GM18498 (cell line): ENCODE measurements around the gene KCNH1.

Experiments
- ATAC-seq: cut with Tn5 transposase; IDR thresholded peaks from one replicate; pipeline ENCODE4 v1.9.1; 2021; ENCODE audit warnings: mild to moderate bottlenecking, moderate library complexity; ENCODE audit not compliant: unreplicated experiment

KCNH1 gene

GRCh38 chr1:210883821-210884220 is 250.1 kb downstream of the KCNH1 start:
- no peak for ATAC-seq

DNA sequence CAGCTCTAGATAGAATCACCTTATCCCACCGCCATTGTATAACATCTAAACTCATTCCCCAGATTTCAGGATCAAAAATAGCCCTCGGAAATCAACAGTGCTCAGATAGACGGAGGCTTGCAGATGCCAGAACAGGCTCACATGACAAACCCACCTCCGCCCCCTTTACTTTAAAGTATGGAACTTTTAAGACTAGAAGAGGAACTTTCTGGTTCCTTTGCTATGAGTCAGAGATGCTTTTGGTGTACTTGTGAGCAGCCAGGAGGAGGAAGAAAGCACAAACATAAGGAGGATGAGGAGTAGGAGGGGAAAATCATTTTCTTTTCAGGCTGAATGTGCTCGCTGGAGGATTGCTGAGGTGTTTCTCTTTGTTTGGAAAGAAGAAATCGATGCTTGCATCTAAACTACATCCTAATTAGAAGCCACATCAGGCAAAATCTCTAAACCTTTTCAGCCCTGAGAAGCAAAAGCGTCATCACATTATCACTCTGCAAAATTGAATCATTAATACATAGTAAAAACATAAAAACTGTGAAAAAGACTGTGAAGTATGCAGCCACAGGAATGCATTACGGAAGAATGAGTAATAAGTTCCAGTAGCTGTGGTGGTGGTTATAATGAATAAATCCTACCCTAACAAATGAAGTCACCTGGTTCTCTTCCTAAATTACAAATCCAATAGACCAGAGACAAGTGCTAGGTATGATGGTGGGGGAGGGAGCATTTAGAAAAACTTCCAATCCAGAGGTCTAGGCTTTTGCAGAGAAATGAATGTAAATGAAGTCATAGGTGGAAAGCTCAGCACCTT is 251.3 kb downstream of the KCNH1 start:
- no peak for ATAC-seq

DNA sequence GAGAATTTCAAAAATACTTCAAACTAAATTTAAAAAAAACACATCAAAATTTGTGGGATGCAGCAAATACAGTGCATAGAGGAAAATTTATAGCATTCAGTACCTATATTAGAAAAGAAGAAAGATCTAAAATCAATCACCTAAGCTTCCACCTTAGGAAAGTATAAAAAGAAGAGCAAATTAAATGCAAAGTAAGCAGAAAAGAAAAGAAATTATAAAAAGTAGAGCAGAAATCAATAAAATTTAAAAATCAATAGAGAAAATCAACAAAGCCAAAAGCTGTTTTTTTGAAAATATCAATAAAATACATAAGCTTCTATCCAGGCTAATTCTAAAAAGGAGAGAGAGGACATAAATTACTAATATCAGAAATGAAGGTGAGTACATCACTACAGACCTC is 255.4 kb downstream of the KCNH1 start:
- ATAC-seq, result no peak

DNA sequence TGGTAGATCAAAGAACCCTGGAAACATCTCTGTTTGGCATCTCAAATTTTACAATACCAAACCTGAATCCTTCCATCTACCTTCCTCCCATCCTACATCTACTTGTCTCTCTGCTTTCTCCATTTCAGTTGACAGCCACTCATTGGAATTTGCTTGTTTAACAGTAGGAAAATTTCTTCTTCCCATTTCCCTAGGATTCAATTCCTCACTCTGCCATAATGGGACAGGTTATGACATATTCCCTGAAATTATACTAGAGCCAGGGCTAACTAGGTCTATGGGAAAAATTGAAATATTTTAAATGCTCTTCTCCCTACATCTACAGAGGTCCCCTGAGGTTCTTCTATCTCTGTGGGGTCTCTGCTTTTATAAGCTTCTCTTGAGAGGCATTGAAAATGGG is 257.7 kb downstream of the KCNH1 start:
- ATAC-seq, result no peak

DNA sequence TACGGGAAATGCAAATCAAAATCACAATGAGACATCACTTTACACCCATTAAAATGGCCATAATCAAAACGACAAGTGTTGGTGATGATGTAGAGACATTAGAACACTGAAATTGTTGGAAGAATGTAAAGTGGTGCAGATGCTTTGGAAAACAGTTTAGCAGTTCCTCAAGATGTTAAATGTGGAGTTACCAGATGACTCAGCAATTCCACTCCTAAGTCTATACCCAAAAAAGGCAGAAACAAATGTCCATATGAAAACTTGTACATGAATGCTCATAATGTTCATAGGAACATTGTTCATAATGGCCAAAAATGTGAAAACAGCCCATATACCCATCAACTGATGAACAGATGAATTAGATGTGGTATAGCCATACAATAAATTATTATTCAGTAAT is 267.4 kb downstream of the KCNH1 start:
- ATAC-seq, result no peak

- no peak for ATAC-seq
Observed at GRCh38 chr1:210857705-210858104, 276.2 kb downstream of the KCNH1 start.

DNA sequence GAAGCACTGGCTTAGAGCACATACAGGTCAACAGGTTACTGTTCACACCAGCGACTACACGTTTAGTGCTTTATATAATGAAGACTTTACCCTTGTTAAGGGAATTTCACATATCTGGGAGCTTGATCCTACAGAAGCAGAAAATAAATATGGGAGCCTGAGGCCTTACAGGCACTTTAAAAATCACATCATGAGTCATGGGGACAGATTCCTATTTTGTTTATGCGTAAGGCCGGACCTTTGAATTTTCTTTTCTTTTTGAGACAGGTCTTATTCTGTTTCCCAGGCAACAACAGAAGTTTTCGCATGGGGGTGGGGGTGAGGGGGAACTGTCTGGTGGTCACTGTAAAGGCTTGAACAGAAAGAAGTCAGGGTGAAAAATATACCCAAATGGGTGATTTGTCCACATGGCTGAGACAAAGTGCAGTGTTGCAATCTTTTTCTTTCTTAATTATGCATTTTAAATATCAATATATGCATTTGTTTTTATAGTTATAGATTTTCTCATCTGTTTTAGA is 276.7 kb downstream of the KCNH1 start:
- ATAC-seq, result no peak

- no peak for ATAC-seq
Observed at GRCh38 chr1:210855440-210855839, 278.5 kb downstream of the KCNH1 start.

GRCh38 chr1:210853276-210853675 is 280.7 kb downstream of the KCNH1 start:
- ATAC-seq, result no peak

DNA sequence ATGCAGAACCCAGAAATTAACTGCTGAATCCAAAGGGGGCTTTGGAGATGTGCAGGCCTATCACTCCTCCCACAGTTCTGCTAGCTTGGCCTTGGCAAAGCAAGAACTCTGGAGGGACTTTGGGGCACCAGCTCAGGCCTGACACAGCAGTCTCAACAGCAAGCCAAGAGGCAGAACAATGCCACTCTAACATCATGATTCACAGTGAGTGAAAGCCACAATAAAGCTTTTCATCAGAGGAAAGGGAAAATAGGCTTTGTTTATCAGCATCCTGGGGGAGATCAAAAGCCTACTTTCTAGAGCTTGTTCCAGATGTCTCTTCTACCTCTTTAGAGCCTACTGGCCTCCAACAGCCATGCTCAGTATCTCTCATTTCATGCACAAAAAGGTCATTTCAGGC is 283.4 kb downstream of the KCNH1 start:
- no peak for ATAC-seq

- ATAC-seq, result no peak
Observed at GRCh38 chr1:210848474-210848873, 285.5 kb downstream of the KCNH1 start.

GRCh38 chr1:210841926-210842625 is 291.9 kb downstream of the KCNH1 start:
- no peak for ATAC-seq

GRCh38 chr1:210830034-210831028 is 303.6 kb downstream of the KCNH1 start:
- ATAC-seq, result no peak

DNA sequence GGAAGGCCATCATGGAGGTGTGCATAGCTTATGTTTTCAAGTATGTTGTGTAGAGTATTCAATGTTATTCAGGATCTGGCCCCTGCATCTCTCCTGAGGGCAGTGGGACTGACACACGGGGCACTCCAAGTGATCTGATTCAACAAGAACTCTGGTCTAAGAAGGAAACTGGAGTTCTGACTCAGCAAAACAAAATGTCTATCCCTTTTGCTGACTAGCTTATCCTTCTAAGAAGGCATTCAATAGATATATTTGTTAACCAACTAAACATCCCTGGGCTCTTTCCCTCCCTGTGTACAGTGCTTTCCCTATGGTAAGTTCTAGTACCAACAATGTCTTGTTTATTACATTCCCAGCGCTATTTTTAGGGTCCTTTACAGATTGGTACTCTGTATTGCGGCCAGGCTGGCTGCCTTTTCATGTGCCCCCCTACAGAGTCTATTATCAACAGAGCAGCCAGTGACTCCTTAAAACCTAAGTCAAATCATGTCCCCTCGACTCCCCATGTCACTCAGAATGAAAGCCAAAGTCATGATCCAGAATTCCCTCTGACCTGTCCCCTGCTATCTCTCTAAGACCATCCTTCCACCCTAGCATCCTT is 304.9 kb downstream of the KCNH1 start:
- ATAC-seq, result no peak

DNA sequence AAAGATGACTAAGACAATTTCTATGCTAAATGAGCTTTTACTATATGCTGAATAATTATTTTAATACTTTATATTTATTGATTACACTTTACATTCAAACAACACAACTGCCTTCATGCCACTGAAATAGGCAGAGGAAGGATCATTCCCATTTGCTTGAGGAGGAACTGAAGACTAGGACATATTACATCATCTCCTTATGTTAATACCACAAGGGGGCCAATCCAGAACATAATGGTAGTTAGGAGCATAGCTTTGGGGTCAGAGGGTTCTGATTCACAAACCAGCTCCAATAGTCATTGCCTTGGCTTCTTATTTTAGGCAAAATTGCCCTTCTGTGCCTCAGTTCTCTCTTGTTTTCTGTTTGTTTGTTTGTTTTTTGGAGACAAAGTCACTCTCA is 306.5 kb downstream of the KCNH1 start:
- ATAC-seq, result no peak

GRCh38 chr1:210826686-210827085 is 307.3 kb downstream of the KCNH1 start:
- ATAC-seq, result no peak

DNA sequence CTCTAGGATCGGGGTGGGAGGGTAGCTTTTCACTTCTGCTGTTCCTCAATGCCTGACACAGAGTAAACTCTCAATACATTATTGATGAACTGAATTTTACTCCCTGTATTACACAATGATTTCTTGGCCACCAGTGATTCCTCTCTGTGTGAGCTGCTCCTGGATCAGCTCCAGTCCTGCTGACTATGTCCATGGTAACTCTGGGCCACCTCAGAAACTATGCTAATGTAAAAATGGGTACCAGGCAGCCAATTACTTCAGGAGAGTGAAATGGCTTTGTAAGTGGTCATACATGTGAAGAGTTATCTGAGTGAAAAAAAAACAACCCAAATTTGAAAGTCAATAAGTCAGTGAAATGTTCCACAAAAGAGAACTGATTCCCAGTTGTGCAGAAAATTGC is 311.0 kb downstream of the KCNH1 start:
- no peak for ATAC-seq

DNA sequence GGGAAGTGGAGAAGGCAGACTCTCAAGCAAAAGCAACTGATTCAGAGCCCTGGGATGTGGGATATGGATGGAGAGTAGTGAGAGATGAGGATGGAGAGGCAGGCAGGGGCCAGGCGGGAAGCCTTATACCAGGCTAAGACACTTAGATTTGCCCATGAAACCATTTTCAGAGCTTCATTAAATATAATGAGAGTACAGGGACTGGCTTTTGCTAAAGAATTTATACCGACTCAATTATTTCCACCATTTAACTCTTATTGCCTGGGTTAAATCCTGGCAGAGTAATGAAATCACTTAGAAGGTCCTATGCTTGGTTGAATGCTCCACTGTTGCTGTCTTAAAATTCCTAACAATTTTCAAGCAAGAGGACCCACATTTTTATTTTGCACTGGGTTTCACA is 311.7 kb downstream of the KCNH1 start:
- no peak for ATAC-seq

DNA sequence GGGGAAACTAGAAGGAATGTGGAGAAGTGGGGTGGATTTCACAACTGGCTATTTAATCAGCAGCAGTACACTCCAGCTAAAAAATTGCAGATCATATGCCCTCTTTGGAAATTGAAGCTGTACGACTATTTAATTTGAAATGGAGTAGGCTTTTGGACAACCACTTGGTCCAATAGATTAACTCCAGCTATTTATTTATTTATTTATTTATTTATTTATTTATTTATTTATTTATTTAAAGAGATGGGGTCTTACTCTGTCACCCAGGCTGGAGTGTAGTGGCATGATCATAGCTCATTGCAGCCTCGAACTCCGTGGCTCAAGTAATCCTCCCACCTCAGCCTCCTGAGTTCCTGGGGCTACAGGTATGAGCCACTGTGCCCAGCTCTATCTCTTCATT is 312.3 kb downstream of the KCNH1 start:
- ATAC-seq, result no peak

DNA sequence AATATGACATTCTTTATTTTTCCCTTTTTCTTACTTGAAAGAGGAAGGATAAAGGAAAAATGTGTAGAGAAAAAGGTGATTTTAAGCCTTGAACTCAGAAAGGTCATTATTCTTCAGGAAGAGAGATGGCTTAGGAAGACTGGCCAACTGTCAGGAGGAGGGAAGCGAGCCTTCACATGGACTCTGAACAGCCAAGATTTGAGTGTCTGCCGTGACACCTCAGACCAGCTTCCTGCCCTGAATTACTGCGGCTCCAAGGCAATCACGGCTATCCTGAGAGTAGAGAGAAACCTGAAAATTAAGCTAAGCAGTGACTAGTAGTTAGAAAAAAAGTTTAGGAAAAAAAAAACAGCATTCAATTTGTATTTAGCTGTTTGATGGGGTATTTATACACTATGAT is 314.7 kb downstream of the KCNH1 start:
- ATAC-seq, result no peak
